Brain pericyte (primary cell): ENCODE data around the gene EEF1AKMT4.

Source experiments
- DNase-seq: peaks from one replicate; pipeline ENCODE4 v3.0.0-alpha.2; 2012; ENCODE audit warnings: low read depth, low spot score

The EEF1AKMT4 gene

DNA sequence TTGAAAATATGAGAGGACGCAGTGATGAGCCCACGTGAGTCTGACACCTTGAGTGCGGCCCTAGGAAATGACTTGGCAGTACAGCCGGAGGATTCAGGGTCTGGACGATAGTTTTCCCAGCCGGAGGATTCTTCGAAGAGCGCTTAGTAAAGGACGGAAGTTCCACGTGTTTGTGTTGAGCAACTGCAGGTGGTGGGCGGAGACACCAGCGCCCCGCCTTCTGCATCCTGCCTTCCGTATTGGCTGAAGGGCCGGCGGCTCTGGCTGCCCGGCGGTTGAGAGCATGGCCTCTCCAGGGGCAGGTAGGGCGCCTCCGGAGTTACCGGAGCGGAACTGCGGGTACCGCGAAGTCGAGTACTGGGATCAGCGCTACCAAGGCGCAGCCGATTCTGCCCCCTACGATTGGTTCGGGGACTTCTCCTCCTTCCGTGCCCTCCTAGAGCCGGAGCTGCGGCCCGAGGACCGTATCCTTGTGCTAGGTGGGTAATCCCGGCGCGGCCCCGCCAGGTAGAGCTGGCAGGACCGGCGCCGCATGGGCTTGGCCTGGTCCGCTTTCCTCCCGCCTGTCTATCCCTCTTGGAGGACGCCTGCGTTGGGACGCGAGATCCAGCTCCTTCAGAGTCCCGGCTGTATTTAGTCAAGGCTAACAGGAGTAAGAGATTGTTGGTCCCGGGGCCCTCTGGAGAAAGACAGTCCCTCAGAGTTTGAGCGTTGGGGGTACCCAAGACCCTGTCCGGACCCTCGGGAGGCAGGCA lies at the start of gene EEF1AKMT4:
Gene EEF1AKMT4, plus strand, starts transcription at position 261 of the 755 bp plus-strand sequence. Its CDS starts 23 bp downstream, at position 284.
- DNase-seq = peak; percentile 89

DNA sequence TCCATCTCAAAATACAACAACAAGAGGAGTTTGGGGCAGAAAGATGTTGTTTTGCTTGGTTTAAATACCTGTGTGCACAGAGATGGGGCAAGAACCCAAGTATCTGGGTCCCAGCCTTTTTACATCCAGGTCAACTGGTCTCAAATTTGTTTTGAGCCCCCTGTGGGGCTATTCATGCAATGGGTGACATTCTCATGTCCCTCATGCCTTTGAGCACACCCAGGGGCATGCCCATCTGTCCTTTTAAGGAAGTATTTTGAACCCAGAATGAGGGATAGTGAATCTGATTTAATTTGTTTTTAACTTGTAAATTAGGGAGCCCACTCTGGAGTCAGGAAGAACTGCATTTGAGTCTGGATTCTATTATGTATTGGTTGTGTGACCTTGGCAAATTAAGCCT lies 48.6 kb upstream of the EEF1AKMT4 start:
- DNase-seq = no peak

DNA sequence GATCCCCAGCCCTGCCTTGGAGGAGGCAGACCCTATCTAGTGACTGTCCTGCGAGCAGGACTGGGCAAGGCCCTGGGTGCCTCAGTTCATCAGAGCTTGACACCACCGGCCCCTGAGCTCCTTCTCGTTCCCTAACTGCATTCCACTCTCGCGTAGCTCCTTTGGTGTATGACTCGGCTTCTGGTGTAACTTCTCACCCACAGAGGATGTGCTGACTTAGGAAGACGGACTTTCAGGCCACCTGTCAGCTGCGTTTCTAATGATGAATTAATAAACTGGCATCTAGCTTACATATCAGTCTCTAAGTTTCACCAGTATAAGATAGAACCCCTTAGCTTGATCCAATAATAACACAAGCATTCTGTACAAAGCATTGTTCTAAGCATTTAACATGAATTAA lies 45.9 kb upstream of the EEF1AKMT4 start:
- no peak for DNase-seq

DNA sequence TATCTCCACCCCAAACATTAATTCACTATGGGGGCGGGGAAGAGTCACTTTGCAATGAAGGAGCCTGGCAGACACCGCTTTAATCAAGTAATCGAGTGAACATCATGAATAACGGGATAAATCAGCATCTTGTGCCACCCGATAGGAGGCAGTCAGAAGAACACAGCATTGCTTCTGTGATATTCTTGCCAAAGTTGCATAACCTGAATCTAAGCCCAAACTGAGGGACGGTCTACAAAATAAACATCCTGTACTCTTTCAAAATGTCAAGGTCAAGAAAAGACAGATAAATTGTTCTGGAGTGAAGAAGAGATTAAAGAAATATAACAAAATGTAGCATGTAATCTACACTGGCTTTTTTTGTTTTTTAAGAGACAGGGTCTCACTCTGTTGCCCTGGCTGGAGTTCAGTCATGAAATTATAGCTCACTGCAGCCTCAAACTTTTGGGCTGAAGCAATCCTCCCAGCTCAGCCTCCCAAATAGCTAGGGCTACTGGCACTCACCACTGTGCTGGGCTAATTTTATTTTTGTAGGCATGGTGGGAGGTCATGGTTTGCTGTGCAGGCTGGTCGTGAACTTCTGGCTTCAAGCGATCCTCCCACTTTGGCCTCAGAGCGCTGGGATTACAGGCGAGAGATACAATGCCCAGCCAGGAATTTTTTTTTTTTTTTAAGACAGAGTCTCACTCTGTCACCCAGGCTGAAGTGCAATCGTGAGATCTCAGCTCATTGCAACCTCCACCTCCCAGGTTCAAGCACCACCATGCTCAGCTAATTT lies 40.1 kb upstream of the EEF1AKMT4 start:
- DNase-seq = no peak

DNA sequence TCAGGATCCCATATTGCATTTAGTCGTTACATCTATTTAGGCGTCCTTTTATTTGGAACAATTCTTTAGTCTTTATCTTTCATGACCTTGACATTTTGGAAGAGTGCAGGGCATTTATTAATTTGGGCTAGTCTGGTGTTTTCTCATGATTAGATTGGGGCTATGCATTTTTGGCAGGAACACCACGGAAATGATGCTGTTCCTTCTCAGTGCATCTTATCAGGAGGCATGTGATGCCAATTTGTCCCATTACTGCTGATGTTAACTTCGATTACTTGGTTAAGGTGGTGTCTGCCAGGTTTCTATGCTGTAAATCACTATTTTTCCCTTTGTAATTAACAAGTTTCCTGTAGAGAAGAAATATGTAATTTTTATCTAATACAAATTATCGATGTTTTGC lies 38.2 kb upstream of the EEF1AKMT4 start:
- DNase-seq = no peak

DNA sequence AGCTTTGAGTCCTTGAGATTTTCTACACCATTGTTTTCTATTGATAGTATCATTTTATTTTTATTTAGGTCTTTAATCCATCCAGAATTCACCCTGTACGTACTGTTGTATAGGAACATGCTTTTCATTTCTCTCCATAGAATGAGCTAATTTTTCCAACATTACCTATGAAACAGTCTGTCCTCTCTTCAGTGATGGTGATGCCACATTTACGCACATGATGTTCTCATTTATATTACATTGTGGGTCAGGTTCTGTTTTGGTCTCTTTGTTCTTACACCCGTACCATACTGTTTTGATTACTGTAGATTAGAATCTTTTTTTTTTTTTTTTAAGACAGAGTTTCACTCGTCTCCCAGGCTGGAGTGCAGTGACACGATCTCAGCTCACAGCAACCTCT lies 37.8 kb upstream of the EEF1AKMT4 start:
- DNase-seq = no peak

DNA sequence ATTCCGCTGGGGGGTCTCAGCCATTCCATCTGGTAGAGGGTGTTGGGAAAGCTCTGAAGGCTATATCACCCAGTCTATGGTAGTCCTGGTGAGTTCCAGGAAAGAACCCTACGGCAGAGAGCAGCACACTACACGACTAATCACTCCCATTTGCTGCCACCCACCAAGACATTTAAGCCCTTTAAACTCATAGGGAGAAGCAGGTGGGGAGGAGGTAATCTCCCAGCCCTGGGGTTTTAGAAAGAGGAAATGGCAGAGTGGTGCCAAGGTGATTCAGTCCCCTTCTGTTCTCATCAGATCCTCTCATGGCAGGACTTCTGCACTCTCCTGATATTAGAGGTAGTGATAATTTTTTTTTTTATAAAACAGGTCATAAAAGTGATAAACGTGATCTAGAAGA lies 30.7 kb upstream of the EEF1AKMT4 start:
- DNase-seq = no peak

DNA sequence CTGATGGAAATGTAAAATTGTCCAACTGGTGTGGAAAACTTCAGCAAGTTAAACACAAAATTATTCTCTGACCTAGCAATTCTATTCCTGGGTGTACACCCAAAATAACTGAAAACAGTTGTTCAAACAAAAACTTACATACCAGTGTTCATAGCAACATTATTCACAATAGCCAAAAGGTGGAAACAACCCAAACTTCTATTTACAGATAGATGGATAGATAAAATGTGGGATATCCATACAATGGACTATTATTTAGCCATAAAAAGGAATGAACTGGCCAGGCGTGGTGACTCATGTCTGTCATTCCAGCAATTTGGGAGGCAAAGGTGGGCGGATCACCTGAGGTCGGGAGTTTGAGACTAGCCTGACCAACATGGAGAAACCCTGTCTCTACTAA lies 27.0 kb upstream of the EEF1AKMT4 start:
- no peak for DNase-seq

DNA sequence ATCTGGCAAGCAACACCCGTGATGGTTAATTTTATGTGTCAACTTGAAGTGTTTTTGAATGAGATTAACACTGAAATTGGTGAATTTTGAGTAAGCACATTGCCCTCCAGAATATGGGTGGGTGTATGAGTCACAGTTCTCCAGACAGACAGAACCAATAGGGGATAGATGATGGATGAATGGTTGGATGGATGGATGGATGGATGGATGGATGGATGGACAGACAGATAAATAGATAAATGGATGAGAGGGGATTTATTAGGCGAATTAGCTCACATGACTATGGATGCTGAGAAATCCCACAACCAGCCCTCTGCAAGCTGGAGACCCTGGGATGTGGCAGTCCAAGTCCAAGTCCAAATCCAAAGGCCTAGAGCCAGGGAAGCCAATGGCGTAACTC lies 25.5 kb upstream of the EEF1AKMT4 start:
- no peak for DNase-seq

DNA sequence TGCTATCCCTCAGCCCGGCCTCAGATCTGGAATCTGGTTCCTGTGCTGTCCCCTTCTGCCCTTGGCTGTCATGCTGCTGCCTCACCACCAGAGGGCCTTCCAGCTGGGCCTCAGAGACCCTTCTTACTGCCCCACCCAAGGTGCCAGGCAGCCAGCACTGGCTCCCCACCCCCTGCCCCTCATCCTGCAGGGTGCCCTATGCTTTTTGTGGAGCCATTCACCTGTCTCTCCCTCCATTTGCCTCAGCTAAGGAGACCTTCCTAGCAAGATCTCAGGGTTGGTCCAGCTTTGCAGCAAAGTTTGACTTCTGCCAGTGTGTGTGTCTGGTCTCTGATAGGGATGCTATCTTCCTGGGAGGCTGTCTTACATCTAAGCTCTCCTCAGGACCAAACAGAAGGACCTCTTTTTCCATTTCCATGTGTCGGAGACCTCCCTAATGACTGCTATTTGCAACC lies 22.0 kb upstream of the EEF1AKMT4 start:
- no peak for DNase-seq

DNA sequence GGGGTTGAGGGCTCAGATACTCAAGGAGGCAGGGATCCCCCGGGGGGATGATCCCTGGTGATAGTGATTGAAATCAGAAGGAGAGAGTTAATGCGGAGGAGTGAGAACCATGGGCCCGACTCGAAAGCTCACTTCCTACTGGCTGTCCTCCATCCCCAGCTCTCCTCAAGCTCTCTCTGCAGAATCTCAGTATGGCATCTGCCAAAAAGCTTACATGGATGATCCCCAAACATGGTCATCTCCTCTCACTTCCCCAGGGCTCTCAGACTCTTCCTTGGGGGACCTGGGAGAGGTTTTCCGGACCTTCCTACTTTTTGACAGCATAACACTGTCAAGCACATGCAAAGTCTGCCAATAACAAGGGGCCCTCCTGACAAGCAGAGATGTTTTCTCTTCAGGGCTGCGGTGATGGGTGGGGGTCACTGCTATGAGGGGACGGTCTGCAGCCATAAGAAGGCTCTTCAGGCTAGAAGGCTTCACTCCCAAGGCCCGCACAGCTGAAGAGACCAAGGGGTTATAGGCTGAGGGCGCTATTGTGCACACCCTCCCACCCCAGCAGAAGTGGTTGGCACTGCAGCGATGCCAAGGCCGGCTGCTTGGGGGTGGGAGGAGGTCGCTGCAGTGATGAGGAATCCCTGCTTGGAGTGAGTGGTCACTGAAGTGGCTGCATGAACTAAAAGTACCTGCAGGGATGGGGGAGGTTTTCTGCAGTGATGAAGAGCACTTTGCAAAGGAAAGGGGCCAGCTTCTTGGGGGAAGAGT lies 20.9 kb upstream of the EEF1AKMT4 start:
- no peak for DNase-seq

DNA sequence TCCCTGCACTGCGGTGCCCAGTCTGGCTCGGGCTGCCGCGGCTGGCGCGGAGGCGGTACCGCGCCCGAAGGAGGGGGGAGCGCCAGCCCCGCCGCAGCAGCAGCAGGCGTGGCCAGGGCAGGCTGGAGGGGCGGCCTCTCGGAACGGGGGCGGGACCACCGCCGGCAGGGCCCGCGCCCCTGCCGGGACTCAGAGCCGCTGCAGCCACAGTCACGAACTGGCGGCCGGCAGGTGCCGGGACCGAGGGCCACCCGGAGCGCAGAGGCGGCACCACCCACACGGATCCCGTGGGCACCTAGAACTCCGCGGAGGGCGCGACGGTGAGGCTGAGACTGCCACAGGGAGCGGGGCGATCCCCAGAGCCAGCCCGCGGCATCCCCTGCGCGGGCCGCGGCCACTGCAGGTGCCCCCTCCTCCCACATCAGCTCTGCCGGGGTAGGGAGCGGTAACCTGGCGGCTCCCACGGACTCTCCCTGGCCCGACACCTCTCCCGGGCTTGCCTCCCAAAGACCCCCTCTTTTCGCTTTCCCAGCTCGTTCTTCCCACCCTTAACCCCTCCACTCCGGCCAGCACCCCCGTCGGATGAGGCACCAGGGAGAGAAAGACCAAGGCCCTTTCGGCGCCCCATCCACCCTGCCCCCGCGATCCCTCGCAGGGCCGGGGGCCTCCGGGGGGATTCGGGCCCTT lies 19.9 kb upstream of the EEF1AKMT4 start, which contains the start of gene VWA5B2:
Gene VWA5B2, plus strand, starts transcription at position 192 of the 687 bp plus-strand sequence. CDS start 944 bp downstream, outside the sequence.
- no peak for DNase-seq

DNA sequence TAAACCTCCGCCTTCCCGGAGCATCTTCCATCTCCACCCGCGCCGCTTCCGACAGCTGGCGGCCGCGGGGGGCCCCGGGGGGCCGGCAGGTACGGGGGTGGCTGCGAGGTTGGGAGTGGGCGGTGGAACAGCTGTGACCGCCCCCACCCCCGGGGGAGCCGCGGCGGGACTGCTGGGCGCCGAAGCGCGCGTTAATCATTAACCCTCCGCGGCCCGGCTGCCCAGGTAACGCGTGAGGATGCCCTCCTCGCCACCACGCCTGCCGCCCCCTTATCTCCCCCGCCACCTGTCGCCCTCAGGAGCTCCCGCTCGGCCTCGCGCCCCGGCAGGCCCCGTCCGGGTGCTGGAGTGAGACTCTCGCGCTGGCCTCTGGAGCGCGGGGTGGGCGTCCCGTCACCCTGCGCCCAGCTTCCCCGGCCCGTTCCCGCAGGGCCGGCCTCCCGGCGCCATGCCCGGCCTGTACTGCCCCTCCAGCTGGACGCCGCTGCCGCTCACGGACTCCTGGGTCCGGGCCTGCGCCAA lies 19.3 kb upstream of the EEF1AKMT4 start:
- no peak for DNase-seq

DNA sequence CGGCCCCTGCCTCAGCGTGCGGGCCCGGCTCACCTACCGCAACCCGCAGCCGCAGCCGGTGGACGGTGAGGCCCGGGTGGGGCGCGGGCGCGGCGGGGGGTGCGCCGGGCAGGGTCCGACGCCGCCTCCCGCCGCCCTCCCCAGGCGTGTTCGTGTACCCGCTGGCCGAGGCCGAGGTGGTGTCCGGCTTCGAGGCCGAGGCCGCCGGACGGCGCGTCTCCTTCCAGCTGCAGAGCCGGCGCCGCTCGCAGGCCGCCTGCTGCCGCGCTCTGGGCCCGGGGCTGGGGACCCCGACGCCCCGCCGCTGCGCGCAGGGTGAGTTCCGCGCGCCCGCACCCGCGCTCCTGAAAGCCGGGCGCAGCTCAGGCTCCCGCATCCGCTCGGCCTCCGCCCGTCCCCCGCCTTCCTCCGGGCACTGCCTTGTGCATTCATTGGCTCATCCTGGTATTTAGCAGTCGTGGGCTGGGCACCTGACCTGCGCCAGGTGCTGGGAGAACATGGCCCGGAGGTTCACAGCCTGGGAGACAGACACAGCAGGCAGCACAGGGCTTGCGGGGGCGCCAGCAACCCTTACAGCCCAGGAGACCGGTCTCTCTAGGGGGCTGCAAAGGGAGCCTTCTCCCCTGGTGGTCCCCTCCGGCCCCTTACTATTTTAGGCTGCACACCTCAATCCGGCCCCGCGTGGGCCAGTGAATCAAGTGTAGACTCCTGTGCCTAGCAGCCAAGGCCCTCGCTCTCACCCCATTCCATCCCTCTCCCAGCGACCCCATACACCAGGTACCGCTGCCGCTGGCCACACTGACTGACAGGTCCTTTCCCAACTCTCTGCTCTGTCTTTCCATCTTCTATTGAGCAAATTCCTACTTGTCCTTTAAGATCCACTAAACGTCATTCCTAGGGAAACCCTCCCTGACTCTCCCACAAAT lies 18.6 kb upstream of the EEF1AKMT4 start:
- DNase-seq = no peak

DNA sequence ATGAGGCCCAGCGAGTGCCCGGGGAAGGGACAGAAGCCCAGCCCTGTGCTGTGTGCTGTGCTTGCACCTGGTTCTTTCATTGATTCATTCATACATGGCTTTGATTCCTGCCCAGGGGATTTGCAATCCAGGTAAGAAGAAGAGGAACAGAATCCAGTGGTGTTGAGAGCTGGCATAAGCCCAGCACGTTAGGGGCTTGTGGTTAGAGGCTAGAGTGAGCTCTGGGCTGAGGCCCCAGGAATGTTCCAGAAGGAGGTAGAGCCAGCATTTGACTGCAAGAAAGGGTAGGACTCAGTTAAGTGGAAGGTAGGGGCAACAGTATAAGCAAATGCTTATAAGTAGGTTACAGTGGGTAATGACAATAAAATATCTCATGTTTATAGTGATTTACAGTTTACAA lies 17.8 kb upstream of the EEF1AKMT4 start:
- DNase-seq = no peak

DNA sequence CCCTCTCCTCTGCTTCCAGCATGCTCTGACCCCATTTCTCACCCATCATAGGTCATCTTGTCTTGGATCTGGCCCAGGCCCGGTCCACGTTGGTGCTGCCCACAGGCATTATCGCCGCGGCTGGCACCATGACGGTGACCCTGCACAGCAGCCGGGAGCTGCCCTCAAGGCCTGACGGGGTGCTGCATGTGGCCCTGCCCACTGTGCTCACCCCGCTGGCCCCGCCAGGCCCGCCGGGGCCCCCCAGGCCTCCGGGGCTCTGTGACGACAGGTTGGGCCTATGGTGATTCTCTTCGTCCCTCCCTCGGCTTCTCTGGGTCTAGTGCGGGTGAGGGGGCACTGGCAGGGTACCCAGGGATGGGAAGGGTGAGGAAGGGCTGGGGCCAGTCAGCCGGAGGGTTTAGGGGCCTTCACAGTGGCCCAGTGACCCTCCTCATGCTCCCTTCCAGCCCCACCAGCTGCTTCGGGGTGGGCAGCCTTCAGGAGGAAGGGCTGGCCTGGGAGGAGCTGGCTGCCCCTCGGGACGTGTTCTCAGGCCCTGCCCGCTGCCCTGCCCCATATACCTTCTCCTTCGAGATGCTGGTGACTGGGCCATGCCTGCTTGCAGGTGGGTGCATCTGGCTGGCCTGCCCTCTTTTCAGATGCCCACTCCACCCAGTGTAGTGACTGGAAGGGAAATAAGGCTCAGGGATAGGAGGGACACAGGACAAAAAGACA lies 16.2 kb upstream of the EEF1AKMT4 start:
- no peak for DNase-seq

DNA sequence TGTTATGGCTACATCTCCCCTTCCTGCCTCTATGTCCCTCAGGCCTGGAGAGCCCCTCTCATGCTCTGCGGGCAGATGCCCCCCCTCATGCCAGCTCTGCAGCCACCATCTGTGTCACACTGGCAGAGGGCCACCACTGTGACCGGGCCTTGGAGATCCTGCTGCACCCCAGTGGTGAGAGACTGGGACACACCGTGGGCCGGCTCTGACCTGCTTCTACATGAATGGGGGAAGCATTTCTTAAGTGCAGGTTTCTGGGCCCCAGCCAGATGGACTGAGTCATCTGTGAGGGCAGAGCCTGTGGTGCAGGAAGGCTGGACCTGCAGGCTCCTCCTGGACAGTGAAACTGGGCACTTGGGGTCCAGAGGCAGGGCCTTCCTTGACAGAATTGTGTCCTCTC lies 15.2 kb upstream of the EEF1AKMT4 start:
- no peak for DNase-seq

DNA sequence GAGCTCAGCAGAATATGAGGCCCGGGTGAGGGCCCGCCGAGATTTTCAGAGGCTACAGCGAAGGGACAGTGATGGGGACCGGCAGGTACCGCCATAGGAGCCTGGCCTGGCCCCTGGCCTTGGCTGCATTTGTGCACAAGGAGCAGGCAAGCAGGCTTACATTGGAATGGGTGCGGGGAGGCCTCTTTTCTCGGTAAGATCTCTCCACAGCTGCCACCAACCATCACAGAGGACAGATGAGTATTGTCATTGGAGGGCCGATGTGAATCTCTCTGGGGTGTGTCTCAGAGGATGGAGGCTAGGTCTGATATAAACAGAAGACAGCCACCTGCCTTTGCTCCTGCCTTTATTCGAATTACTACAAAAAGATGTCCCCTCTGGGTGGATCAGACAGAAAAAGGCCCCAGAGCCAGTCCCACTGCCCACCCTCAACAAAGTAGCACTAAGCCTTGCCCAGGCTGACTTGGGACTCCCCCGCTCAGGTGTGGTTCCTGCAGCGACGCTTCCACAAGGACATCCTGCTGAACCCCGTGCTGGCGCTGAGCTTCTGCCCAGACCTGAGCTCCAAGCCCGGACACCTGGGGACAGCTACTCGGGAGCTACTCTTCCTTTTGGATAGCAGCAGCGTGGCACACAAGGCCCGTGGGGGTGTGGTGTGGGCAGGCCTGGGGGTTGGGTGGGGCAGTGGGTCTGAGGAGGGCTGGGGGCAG lies 14.6 kb upstream of the EEF1AKMT4 start:
- no peak for DNase-seq
